HG03139 (cell line): Measurements from ENCODE around the gene DLAT.
"Not testable (repeated sequence)": the region's sequence is repeated elsewhere in the genome, so short reads cannot be mapped to it uniquely, and the experiment has no call there.

Experiments
- ATAC-seq: cut with Tn5 transposase; IDR thresholded peaks from one replicate; pipeline ENCODE4 v1.9.1; 2021; ENCODE audit not compliant: unreplicated experiment

Gene DLAT

DNA sequence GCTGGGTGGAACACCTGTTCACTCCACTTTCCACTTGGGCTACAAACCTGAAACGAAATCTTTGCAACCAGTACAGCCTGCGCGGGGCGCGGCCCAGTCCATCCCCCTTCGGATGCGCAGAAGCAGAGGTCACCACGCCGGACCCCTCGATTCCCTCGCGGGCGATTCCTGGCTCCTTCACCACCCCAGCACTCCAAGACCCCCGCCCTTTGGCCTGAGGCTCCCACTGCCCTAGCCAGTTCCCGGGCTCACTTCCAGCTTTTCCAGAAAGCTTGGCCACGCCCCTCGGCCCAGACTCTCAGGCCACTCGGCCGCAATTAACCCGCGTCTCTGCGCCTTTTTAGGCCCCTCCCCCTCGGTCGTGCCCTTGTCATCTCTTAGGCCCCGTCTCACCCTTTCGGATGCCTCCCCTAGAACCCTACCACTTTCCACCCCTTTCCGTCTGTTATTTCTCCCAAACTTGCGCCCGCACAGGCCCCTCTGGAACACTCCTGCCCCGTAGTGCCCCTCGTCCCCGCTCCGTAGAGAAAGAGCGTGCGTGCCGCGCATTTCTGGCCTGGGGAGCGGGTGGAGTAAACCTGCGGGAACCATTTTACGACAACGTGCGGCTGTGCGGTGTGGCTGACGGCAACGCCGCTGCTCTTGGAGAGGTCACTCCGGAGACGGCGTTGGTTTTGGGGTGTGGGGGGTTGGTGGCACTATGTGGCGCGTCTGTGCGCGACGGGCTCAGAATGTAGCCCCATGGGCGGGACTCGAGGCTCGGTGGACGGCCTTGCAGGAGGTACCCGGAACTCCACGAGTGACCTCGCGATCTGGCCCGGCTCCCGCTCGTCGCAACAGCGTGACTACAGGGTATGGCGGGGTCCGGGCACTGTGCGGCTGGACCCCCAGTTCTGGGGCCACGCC, at the start of gene DLAT:
Gene DLAT, plus strand, starts transcription at position 636 of the 906 bp plus-strand sequence. Its CDS starts 65 bp downstream, at position 701.
- peak; percentile 74 for ATAC-seq

DNA sequence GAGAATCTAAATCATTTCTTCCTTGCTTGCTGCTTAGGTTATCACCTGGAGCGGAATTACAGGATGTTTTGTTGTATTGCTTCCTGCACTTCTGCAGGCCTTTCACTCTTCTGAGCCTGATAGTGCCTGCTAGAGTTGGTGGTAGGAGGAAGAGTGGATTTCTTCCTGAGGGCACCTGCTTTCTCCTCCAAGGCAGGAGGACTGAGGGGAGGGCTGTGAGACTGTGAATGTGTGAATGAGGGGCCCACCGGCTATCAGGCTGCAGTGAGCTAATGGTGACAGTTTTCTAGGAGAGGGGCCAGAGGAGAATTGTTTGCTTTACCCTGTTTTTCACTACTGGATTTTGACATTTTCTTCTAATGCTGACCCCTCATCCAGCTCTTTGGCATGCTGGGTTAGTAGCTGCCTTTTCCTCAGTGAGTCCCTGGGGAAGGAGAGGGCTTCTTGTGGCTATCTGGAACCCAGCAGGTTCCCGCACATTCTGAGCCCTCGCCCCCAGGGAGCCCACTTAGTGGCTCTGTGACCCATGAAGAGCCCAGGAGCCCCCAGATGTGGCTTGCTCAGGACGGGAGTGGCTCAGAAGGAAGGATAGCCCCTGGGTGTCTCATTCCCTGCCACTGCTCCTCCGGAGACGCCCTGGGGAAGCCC, 49.0 kb upstream of the DLAT start:
- ATAC-seq: no peak

DNA sequence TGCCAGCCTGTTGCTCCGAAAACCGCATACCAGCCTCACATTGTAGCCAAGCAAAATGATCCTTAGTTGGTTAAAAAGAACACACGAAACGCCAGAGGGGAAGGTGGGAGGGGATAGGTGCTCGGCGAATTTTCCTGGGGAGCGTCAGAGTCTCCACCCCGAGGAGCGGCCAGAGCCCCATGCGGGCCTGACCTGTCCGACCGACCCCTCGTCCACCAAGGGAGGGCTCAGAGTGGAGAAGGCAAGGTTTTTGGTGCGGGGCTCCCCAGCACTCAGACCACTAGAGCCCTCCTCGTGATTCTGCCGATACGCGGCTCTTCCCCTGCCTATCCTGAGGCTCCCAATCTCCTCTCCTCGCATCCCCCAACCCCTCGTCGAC, 48.5 kb upstream of the DLAT start:
- no peak for ATAC-seq

DNA sequence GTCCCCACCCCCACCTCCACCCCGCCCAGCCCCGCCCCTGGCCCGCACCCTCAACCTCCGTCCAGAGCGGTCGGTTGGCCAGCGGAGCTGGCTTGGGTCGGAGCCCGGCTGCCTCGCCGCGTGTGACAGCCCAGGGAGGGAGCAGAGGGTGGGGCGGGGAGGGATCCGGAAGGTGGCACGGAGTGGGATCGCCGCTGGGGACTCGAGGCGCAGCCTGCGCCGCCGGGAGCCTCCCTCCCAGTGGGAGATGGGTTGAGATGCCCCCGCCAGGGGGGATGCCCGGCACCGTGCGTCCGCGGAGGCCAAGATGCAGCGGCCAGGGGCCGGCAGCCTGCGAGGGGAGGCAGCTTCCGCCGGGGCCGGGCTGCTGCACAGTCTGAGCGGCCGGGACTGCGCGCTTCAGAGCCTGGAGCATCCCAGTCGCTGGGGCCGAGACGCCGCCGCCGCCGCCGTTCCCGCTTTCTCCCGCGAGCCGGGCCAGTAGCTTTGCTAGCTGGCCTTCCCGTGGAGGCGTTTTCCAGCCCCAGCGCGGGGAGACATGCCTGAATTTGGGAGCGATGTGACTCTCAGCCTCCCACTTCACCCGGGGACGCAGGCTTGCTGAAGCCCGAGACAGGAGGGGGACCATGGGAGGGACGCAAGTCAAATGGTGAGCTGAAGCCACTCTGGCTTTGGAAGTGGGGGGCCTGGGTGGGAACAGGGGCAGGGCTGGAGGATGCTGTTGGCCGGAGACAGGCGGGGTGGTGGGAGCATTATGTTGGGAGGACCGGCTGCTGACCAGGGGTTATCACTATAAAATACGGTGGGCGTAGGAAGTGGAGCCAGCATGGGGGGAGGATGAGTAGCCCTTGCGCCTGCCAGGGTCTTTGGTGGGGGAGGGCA, 47.8 kb upstream of the DLAT start:
- ATAC-seq: no peak

DNA sequence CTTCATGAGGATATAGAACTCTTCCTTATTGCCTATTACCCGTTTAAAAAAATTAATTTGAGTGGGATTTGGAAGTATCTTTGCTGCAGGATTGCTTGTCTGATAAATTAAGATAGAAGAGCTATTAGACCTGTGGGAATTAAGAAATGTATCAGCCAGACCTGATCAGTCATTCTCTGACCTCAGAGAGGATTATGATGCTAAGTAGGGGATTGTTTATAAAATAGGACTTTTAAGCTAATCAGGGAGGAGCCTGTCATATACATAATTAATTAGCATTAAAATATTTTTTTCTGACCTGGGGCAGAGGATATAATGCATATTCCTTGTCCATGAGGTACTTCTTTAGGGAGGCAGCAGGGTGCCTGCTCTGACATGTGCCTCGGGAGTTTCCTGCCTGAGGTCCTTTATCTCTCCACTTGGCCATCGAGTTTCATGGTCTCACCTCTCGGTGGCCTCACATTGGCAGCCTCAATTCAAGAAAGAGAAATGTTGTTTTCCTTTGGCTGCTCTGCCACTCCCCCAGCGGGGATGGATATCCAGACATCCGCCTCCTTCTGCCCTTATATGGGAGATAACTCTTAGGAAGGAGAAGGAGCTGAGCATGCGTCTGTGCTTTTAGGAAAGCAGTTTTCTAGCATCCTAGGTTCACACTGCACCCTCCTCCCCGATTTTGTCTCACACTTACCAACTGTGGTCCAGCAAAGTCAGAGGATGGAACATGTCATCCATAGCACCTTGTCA, 47.0 kb upstream of the DLAT start:
- no peak for ATAC-seq

DNA sequence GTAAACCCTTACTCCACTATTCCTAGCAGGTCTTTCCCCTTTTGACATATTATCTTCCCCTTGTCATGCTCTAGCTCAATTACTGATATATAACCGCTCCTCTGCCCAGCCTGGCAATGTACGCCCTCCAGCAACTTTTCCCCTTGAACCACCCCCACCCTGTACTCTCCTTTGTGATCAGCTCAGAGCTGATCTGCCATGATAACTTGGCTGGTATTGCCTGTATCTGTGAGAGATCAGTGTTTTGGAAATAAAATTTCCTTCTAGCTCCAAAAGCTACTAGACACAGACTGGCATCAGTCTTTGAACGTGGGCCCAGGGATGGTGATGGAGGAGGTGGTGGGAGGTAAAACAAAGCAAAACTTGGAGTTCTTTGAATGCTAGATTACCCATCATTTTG, 45.1 kb upstream of the DLAT start:
- ATAC-seq: no peak

DNA sequence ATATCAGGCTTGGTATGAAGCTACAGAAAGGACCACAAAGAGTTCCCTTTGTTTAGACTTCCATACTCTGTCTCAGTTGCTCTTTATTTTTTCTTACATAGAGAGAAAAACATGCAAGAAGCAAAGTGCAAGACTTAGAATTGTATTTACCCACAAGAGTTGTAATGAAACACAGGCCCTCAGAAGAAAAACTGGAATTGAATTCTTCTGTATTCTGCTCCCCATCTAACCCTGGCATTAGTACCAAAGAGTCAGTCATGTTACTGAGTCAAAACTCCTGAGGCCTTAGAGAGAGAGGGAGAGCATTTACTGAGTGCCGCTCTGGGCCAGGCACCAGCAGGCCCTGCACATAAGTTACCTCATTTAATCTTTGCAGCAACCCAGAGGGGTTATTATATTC, 43.9 kb upstream of the DLAT start:
- ATAC-seq: no peak

DNA sequence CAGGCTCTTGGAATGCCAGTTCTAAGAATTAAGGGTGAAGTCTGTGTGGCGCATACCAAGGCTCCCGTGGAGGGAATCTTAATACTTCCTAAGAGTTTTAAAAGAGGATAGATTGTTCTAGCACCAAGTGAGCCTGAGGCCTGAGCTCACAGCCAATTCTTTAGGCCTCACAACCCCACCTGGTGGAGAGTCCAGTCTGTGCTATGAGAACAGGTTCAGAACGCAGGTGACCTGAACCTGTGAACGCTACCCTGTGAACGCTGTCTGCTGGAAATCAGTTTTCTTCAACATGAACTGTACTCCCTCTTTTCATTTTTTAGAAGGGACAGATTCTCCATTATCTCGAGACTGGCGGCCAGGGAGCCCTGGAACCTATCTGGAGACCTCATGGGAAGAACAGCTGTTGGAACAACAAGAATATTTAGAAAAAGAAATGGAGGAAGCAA, 43.2 kb upstream of the DLAT start:
- ATAC-seq: no peak

DNA sequence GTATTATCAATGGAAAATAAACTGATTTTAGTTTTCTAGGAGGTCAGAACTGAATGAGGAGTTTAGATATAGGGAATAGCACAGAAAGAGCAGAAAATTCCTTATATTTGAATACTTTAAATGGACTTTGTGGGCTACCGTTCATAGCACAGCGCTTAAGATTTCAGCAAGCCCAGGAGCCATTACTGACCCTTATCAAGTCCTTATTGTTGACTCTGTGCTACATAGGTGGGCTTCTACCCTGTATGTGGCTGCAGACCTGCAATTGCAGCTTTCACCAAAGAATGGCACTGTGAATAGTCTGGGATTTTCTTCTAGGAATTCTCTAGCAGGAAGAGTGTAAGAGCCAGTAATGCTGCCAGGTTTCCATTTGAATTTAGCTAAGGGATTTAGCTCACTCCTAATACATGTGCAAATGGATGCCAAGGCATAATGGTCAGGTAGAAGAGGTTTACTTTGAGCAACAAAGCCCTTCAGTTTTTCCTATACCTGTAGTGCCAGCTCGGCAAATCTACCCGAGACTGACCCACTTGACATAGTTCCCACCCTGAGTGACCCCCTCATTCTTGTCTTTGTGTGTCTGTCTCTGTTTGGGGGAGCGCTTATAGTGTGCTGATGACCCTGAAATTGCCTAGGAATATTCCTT, 42.5 kb upstream of the DLAT start:
- ATAC-seq: no peak

DNA sequence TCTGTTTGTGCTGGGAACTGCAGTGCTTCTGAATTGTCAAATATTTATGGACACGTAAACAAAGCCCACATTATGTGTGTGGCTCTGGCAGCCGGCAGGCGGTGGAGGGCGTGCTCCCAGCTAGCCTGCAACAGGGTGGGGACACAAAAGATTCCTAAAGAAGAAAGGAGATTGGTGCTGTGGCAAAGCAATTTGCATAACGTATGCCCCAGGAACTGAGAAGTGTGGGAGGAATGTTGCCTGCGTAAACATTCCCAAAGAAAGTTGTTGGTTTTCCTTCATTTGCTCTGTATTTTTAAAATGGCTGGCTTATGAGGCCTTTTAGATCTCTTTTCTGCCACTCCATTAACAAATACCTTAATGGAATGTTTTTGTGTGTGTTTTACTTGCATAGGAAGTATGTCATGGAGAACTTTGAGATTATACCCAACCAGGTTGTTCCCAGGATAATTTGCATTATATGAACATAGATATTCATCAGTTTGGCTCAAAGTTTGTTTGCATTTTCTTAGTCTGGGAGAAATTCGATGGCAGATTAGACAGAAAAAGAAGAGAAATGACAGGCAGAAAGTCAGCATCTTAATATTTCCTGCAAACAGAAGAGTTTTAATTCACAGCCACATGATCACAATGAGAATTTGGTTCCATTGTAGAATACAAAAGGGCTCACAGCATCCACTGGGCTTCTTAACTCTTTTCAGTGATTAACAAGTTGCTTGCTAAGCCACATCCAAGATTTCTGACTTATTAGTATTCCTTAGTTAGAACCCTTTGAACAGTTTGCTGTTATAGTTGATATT, 41.8 kb upstream of the DLAT start:
- ATAC-seq: no peak

DNA sequence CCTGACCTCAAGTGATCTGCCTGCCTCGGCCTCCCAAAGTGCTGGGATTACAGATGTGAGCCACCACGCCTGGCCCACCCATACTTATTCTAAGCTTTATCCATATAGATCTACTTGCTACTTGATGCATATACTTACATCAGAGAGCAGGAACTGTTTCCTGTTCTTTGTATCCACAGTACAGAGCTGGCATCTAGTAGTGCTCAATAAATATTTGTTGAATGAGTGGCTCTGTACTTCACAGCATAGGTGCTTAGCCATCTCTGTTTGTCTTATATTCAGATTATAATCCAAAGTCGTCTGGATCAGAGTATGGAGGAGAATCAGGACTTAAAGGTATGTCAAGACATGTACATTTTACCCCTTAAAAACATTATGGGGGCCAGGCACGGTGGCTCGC, 38.6 kb upstream of the DLAT start:
- ATAC-seq: no peak

DNA sequence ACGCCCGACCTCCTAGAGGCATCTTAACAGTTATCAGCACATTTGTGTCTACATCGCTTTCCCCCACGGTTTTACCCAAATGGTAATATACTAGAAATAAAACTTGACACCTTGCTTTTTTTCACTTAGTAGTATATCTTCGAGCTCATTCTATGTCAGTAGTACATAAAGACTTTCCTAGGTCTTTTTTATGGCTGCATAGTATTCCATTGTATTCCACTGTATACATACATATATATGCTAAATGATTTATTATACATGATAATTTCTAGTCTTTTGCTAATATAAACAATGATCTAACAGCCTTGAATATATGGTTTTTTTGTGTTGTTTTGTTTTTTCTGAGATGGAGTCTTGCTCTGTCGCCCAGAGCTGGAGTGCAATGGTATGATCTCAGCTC, 34.8 kb upstream of the DLAT start:
- ATAC-seq: no peak

DNA sequence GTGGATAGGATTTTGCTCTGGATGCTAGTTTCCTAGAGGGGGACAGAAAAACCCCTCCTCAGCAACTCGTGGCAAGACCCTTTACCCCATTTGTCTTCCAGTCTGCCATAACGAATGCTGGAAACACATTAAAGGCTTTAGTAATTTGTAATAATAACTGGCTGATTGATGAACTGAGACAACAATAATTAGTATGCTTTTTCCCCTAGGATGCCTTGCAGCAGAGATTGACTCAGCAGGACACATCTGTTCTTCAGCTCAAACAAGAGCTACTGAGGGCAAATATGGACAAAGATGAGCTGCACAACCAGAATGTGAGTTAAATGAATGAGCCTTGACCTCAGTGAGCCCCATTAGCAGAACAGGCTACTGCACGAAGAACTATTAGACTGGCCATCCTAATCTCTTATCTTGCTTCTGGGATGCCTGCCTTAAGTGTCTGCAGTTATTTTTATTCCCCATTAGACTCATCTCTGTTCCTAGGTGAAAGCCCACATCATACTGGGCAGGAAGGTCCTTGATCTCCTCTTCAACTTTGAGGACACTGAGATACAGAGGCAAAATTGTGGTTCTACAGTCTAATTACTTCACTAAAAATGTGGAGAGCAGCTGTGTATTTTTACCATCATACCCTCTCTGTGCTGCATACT, 32.9 kb upstream of the DLAT start:
- no peak for ATAC-seq

DNA sequence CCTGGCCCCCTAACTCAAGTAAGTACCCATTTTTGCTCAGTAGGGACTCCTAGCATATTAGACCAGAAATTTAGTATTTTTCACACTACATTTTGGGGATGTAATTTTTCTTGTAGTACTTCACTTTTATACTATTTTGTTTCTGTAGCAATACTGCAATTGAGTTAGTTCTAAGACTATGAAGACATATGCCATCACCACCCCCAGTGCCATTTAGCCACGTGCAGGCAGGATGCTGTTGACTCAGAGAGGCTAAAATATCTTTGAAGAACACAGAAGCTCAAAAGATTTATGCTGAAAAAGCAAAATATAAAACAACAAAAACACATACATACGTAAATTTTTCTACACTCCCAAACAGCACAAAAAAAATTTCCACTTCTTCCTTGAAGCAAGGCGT, 29.1 kb upstream of the DLAT start:
- no peak for ATAC-seq

DNA sequence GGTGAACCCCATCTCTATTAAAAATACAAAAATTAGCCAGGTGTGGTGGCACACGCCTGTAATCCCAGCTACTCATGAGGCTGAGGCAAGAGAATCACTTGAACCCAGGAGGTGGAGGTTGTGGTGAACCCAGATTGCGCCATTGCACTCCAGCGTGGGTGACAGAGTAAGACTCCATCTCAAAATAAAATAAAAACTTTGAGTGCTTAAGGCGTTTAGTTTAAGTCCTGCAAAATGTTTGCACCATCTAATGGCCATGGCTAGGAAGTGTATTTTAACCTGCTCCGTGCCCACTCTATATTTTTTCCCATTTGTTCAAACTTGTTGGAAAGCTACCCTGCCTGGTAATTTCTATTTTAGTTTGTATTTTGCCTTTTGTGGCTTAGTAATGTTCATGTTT, 28.5 kb upstream of the DLAT start:
- ATAC-seq: not testable (repeated sequence)

DNA sequence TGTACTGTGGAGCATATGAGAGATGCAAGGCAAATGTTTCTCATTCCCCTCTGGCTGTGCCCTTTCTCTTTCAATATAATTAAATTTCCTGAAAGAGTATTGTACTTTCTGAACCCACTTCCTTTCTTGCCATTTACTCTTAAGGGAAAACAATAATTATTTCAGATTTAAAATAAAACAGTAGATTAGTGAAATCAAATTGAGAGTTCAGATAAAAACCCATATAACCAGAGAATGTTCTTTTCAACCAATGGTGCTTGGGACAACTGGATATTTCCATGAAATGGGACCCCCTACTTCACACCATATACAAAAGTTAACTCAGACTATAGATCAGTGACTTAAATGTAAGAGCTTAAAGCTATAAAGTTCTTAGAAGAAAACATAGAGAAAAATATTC, 26.1 kb upstream of the DLAT start:
- ATAC-seq: no peak

DNA sequence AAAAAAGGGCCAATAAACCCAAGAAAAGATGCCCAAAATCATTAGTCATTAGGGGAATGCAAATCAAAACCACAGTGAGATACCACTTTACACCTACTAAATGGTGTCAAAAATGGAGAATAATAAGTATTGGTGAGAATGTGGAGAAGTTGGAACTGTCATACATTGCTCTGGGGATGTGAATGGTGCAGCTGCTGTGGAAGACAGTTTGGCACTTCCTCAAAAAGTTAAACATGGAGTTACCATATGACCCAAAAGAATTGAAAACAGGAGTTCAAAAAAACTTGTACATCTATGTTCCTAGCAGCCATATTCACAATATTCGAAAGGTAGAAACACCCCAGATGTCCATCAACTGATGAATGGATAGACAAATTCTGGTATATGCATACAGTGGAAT, 24.5 kb upstream of the DLAT start:
- no peak for ATAC-seq

DNA sequence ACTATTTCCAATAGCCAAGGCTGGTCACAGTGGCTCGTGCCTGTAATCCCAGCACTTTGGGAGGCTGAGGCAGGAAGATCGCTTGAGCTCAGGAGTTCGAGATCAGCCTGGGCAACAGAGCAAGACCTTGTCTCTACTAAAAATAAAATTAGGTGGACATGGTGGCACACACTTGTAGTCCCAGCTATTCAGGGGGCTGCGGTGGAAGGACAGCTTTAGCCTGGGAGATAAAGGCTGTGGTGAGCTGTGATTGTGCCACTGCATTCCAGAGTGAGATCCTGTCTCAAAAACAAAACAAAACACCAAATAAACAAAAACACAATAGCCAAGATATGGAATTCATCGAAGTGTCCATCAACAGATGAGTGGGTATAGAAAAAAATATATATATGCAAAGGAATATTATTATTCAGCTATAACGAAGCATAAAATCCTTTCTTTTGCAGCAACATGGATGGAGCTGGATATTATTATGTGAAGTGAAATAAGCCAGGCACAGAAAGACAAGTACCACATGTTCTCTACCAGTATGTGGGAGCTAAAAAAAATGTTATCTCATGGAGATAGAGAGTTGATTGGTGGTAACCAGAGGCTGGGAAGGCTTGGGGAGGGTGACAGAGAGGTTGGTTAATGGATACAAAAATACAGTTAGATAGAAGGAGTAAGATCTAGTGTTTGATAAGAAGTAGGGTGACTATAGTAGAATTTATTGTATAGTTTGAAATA, 22.6 kb upstream of the DLAT start:
- ATAC-seq: no peak
